GM18498 (cell line): ENCODE measurements around the gene KRT81.
"Not testable (repeated sequence)": the region's sequence is repeated elsewhere in the genome, so short reads cannot be mapped to it uniquely, and the experiment has no call there.

ENCODE experiments used
- ATAC-seq: cut with Tn5 transposase; IDR thresholded peaks from one replicate; pipeline ENCODE4 v1.9.1; 2021; ENCODE audit warnings: mild to moderate bottlenecking, moderate library complexity; ENCODE audit not compliant: unreplicated experiment

Gene KRT81

DNA sequence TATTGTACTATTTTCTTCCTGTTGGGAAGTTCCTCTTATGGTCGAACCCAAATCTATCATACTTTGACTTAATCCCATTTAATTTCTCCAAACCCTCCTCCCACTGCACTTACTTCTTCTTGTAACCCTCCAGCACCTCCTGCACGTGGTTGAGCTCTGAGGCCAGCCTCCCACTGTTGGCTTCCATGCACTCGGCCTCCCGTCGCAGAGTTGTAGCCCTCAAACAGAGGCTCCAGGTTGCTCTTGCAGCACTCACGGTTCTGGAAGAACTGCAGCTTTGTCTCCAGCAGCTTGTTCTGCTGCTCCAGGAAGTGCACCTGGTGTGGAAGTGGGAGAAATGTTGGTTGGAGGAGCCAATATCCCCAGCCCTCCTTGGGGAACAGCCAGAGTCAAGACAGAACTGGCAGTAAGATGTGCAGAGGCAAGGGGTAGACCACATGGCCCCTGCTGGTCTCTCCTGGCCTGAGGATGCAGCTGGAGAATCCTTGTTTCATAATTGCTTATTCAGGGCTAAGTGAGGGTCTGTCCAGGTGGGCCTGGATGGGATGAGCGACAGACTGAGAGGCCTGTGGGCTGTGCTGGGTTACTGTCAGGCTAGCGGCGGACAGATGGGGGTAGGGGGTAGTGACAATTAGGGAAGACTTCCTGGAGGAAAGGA, 35.3 kb downstream of the KRT81 start:
- no peak for ATAC-seq

GRCh38 chr12:52254965-52255751, 36.2 kb downstream of the KRT81 start:
- ATAC-seq = no peak

DNA sequence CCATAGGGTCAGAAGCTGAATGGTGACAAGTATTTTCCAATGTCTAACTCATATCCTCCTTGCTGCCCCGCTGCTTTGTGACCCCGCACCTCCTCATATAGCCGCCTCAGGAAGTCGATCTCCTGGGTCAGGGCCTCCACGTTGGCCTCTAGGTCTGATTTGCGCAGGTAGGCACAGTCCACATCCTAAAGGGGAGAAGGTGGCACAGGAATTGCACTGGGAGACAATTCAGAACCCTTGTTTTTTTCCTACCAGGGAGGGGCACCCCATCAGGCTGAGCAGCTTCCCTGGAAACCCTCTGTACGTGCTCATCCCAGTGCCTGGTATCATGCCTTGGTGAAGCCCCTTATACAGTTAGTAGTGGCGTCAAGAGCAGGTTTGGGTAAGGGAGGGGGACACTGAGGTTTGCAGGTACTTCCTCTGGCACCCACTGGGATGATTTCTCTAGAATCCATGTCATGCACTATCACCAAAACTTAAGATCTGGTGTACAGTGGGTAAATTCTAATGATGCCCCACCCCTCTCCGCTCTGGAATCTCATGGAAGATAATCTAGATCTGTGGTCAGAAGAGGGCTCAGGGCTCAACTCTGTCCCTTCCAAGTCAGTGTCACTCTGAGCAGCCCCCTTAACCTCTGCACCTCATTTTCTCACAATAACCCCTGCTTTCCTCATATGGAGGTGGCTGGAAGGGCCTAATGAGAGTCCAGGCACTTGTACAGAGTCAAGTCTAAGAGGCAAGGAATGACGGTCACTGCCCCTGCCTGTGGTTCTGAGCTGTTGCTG, 37.0 kb downstream of the KRT81 start:
- no peak for ATAC-seq

GRCh38 chr12:52253391-52254179, 37.7 kb downstream of the KRT81 start:
- no peak for ATAC-seq

DNA sequence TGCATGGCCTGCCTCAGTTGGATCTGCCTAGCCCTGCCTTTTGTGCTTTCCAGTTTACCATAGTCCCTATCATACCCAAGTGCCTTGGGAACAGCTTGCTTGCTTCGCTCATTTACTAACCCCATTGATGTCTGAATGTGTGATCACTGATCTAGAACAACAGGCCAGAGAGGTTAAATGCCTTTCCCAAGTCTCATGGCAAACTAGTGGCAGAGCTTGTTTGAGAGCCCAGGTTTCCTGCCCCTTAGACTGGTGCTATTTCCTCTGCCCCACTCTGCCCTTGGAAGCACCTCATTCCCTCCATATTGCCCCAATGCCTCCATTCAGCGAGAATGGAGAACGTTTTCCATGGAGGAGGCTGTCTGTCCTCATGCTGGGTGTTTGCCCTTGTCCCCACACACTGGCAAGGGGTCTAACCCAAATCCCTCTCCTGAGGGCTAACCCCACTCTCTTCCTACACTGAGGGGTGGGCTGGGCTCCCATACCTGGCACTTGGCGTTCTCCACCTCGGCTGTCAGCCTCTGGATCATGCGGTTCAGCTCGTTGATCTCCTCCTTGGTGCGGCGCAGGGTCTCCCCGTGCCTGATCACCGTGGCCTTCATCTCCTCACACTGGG, 38.5 kb downstream of the KRT81 start:
- no peak for ATAC-seq

- not testable (repeated sequence) for ATAC-seq
Measured at GRCh38 chr12:52252175-52252615, 39.1 kb downstream of the KRT81 start.

DNA sequence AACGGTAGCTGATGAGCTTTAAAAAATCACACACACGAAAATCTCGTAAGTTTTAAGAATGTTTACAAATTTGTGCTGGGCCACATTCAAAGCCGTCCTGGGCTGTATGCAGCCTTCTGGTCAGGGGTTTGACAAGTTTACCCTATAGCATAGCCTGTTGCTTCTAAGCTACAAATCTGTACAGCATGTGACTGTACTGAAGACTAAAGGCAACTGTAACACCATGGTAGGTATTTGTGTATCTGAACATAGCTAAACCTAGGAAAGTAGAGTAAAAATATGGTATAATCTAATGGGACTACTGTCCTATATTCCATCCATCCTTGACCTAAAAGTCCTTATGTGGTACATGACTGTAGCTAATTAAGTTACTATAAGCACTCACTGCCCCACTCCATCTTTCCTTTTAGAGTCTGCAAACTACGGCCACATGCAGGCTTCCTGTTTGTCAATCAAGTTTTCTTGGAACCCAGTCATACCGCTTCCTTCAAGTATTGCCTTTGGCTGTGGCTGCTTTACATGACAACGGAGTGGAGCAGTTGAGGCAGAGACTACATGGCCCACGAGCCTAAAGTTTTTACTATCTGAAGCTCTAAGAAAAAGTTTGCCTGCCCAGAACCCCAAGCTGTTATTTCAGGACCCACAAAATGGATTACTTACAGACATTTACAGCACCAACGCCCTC, 39.8 kb downstream of the KRT81 start:
- no peak for ATAC-seq

- no peak for ATAC-seq
Measured at GRCh38 chr12:52250048-52250990, 41.0 kb downstream of the KRT81 start.

GRCh38 chr12:52249511-52250047, 41.8 kb downstream of the KRT81 start:
- ATAC-seq = no peak

DNA sequence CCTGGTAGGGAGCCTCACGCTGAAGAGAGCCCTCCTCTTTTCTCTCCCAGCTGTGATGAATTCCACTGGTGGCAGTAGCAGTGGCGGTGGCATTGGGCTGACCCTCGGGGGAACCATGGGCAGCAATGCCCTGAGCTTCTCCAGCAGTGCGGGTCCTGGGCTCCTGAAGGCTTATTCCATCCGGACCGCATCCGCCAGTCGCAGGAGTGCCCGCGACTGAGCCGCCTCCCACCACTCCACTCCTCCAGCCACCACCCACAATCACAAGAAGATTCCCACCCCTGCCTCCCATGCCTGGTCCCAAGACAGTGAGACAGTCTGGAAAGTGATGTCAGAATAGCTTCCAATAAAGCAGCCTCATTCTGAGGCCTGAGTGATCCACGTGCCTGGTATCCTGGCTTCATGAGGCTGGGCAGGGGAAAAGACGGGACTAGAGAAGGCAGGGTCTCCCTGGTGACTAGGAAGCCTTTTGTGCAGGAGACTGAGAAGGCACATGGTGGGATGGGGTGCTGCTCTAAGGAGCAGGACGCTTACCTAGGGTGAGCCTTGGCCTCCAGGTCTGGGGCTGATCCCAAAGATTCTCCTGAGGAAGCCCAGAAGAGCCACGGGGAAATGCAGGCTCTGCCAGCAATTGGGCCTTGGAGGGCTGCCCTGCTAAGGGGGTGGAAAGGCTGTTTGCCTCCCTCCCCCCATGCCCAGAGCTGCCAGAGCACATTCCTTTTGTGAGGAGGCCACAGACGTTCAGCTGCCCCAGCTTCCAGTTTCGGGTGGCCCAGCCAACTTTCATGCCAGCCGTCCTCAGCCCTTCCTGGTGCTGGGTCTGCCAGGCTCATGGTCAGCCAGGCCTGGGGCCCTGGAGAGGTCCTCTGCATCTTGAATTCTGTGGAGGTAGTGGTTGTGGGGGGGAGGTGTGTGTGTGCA, 42.5 kb downstream of the KRT81 start:
- ATAC-seq = no peak

GRCh38 chr12:52247622-52248540, 43.5 kb downstream of the KRT81 start:
- ATAC-seq = no peak

DNA sequence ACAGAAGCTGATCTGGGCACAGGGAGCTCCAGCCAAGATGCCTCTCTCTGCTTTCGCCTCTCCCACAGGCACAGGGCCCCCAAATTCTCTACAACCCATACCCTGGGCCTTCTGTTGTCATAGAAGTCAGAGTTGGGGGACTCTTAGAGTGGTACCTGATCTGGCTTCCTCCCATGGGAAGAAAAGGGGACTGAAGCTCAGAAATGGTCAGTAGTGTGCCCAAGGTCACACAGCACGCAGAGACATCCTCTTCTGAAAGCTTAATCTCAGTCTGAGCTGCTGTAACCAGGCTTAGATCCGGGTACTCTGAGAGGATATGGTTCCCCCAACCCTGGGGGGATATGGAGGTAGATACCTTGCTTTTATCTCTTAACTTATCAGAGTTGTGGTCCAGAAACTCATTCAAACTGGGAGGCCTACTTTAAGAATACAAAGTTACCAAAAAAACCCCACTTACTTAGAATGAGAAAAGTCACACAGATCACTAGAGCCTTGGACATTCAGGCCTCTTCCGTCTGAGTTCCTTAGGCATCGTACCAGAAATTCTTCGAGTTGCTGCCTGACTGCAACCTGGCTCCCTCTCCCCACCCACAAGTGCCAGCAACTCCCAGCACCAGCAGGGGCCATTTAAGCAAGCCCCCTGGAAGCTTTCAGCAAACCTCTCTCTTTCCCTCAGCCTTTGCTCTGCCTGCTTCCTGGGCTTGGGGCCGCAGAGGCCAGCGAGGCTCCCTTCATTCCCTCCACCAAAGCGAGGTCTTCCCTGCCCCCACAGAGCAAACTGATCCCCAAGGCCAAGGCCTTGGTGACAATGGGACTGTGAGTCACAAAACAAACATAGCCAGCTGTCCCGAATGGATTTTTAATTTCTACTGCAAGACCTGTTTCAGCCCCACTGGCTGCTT, 44.4 kb downstream of the KRT81 start:
- no peak for ATAC-seq

DNA sequence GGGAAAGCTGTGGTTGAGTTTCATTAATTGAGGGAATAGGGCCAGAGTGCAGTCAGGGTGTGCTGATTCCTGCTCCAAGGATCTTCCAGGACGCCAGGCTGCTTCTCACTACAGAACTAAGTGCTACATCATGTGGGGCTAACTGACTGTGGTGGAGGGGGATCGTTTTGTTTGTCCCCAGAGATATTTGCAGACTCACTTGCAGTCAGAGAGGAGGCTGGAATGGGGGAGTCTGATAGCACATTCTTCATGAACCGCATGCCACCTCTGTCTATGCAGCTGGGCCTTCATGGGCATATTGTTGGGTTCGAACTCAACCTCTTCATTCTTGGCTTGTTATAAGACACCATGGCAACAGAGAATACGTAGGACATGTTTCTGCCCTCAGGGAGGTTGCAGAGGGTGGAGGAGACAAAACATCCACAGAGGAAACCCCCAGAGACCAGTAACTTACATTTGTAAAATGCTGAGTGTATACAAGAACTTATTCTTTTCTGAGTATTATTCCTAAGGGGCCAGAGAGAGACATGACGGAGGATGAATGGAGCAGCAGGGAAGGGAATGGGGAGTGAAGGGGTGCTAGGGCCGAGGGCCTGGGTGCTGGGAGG, 45.3 kb downstream of the KRT81 start:
- no peak for ATAC-seq

DNA sequence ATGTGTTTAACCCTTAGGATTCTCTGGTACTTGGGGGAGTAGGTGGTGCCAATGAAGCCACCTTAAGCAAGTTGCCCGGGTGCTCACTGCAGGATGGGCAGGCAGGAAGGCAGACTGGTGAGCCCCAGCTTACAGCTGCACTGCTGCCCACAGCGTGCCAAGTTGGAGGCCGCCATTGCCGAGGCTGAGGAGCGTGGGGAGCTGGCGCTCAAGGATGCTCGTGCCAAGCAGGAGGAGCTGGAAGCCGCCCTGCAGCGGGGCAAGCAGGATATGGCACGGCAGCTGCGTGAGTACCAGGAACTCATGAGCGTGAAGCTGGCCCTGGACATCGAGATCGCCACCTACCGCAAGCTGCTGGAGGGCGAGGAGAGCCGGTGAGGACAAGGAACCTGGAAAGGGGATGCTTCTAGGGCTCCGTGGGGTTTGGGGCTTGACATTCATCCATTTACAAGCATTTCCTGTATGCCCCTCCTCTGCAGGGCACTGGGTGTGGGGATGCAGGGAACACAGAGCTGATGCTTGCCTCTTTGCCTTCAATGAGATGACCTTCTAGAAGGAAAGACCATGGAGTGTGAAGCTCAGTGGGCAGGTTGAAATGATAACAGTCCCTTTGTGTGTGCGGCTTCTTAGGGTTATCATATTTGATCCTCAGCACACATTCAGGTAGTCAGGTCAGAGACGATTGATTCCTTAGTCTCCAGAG, 45.9 kb downstream of the KRT81 start:
- no peak for ATAC-seq
